GM18909 (cell line): Measurements from ENCODE around the gene PLEKHM1.
A peak's percentile ranks its signal among the peaks of the same experiment; 100 is the strongest.

Source experiments
- ATAC-seq: cut with Tn5 transposase; IDR thresholded peaks from one replicate; pipeline ENCODE4 v1.9.1; 2021; ENCODE audit warnings: mild to moderate bottlenecking; ENCODE audit not compliant: unreplicated experiment, poor library complexity

The PLEKHM1 gene

GRCh38 chr17:45429339-45430005 lies 61.0 kb downstream of the PLEKHM1 start:
- ATAC-seq, result no peak

GRCh38 chr17:45428931-45429338 lies 61.6 kb downstream of the PLEKHM1 start:
- ATAC-seq, result no peak

DNA sequence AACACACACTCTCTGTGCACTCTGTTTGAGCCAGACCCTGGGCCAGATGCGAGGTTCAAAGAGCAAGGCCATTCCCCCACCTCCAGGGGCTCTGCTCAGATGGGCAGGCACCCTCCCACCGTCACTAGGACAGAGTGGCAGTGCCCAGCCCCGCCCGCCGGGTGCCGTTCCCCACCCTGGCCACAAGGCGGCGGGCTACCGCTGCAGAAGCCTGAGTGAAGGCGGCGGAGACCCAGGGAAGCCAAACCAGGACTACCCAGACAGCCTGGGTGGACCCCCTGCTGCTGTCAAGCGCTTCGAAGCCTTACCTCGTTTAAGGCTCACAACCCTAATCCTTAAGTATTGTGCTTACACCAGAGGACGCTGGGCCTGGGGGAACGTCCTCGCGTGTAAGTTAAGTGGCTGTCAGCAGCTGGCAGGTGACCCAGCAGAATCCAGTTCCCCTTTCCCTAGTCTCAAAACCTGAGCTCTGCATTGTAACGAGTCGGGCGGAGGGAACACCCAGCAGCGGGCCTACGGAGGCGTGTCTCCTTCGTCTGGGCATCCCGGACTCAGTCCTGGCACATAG lies 62.4 kb downstream of the PLEKHM1 start:
- ATAC-seq, result peak; percentile 54

DNA sequence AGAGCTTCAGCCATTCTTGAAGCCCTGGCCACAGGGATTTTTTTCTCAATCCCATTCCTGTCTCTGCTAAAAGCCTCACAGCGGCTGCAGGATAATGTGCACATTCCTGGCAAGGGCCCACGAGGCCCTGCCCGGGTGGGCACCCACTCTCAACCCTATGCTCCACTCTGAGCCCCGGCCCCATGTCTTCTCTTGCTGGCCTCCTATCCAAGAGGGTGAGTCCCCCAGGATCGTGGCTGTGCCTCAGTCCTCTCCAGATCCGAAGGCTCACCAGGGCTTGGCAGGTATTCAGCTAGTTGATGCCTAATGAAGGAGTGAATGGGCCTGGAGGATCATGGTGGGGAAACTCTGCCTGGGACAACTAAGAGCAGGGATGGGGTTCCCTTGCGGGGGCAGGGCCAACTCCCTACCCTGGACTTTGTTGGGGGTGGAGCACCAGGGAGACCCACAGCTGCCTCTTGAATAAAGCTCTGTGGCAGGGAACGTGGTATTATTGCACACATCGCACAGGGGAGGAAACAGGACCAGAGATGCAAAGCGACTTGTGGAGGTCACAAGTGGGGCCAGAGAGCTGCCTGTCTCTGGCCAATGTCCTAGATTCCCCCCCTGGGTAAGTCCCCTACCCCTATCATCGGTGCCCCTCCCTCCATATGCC lies 63.2 kb downstream of the PLEKHM1 start:
- no peak for ATAC-seq

- ATAC-seq, result no peak
Observed at GRCh38 chr17:45426561-45426960, 64.0 kb downstream of the PLEKHM1 start.

GRCh38 chr17:45425984-45426413 lies 64.5 kb downstream of the PLEKHM1 start:
- no peak for ATAC-seq

DNA sequence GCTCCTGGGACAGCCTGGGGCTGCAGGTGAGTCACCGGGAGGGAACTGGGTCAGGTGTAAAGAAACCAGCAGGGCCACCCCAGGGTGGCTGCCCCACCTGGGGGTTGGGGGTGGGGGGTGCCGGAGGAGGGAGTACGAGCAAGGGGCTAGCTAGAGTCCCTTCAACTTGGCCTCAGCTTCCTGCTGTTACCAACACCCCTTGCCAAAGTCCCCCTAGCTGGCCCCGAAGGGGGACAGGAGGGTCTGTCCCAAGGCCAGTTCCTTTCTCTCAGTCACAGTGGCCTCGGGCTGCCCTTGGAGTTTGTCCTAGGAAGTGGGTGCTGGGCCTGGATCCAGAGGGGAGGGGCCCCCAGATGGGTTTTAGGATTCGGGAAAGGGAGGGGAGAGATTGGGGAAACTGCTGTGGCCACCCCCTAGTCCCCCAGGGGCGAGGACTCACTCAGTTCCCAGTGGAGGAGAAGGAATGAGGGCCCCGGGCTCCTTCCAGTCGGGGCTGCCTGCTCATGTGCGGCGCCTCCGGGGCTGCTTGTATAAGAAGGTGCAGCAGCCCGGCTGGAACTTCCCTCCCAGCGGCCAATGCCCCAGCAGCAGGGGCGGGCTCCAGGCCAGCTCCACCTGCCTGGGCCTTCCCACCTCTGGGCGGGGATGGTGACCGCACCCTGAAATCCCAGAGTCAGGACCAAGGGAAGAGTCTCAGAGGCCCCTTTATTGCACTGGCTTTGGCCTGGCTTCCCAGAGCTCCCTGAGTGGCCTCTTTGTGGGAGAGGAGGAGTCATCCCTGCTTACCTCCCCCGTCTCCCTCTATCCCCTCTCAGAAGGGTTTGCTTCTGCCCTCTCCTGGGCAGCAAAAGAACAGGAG lies 65.2 kb downstream of the PLEKHM1 start:
- no peak for ATAC-seq

GRCh38 chr17:45424769-45425124 lies 65.8 kb downstream of the PLEKHM1 start:
- no peak for ATAC-seq

GRCh38 chr17:45423975-45424335 lies 66.6 kb downstream of the PLEKHM1 start:
- no peak for ATAC-seq

- no peak for ATAC-seq
Observed at GRCh38 chr17:45423304-45423974, 67.1 kb downstream of the PLEKHM1 start.

DNA sequence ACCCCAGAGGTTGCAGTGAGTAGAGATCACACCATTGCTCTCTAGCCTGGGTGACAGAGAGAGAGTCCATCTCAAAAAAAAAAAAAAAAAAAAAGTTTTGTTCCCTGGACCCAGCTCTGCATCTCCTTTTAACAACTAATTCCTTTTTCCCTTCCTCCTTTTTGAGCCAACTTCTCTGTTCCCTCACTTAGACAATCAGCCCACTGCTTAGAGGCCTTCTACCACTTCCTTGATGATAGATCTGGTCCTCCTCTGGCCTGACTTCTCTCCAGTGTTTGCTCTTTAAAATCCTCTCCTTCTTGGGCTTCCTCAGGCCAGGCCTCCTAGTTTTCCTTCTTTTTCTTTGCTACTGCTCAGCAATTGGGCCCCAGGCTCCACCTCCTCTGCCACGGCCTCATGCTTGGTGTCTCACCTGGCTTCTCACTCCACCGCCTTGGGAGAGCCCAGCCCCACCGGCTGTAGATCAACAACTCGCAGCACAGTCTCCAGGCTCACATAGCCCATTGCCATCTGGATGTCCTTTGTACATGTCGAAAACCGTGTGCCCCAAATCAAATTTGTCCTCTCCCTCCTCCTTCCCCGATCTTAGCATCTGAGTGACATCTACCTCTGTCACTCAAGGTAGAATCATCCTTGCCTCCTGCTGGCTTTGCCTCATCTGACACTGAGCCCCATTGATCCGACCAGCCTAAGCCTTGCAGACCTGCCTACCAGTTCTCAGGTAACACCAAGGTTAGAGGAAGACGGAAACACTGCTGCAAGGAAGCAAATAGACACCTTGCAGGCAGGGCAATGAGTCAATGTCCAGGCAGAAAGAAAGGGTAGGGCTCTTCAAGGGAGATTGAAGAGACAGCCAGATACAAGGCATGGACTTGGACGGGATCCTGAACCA lies 75.3 kb downstream of the PLEKHM1 start:
- no peak for ATAC-seq

DNA sequence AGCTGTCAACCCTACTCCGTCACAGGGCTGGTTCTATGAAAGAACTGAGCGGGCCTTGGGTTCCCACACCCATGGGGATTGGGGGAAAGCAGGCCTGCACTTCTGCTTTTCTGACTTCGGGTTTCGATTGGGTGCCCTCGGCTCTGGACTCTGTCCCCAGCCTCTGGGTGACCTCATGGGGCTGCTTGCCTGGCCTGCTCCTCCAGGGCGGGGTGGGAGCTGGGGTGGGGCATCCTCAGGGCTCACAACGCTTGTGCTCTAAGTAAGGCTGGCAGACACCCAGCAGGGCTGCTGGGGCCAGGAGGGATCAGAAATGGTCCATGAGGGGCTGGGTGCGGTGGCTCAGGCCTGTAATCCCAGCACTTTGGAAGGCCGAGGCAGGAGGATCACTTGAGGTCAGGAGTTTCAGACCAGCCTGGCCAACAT lies 77.0 kb downstream of the PLEKHM1 start:
- ATAC-seq, result peak; percentile 59

DNA sequence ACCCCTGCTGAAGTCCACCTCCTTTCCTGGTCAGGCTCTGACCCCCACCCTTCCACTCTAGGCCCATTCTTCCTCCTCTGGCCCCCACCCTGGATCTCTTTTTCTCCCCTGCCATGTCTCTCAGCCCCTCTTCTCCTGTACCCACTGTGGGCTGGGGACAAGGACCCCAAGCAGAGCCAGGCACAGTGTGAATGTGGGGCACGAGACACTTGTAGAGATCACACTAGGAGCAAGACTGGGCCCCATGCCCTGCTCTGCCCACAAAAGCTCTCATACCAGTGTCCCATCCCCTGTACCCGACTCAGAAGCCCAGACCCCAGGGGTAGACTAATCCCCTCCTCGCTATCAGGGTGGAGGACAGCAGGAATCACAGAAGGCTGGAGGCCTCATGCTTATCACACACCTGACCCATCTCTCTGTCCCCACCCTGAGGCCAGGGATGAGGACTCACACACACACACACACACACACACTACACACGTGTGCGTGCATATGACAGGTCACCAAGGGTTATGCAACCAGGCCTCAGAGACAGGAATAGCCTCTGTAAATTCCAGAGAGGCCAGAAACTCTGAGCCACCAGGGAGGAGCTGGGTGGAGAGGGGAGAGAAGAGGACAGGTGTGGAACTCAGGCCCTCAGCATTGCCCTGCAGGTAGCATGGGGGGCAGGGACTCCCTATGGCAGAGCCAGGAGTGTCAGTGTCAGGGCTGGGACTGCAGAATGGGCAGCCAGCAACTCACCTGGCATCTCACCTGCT lies 79.0 kb downstream of the PLEKHM1 start:
- ATAC-seq, result no peak

DNA sequence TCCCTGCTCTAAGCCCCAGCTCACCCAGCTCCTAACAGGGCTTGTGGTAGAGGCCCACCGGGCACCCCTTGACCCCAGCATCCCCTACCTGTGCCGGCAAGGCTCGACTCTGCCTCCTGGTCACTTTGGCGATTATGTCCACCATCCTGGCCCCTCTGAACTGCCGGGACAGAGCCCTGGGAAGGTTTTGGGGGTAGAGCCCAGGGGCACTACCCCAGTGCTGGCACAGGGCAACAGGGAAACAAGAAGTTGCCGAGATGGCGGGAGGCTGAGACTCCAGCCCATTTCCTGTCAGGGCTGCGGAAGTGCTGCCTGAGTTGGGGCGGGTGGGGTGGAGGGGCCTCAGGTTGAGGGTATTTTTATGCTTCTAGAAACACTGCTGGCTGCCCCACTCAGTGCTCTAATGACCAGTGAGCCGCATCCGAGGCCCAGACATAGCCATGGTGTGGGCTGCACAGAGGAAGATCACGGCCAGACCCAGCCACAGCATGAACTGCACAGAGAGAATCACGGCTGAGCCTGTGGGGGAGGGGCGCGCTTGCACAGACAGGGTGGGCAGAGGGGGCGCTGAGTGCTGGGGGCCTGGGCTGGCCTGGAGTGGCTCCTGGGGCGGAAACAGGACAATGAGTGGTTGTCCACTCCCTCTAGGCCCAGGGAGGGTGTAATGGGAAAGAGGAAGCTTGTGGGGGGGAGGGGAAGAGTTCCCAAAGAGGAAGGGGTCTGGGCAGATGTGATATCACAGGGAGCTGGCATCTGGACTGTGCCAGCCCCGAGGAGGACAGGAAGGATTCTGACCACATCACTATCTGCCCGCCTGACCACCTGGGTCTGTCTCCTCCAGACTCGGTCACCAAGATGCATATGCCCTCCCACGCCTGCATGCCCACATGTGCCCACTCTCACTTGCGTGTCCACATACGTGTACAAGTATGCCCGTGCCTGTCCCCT lies 80.1 kb downstream of the PLEKHM1 start:
- ATAC-seq, result peak; percentile 40

- peak; percentile 15 for ATAC-seq
Observed at GRCh38 chr17:45409659-45410076, 80.9 kb downstream of the PLEKHM1 start.

- no peak for ATAC-seq
Observed at GRCh38 chr17:45408611-45409421, 81.7 kb downstream of the PLEKHM1 start.

GRCh38 chr17:45406107-45406506 lies 84.4 kb downstream of the PLEKHM1 start:
- ATAC-seq, result no peak
